ENCODE measurements around the gene EFNB2.

EFNB2 gene

DNA sequence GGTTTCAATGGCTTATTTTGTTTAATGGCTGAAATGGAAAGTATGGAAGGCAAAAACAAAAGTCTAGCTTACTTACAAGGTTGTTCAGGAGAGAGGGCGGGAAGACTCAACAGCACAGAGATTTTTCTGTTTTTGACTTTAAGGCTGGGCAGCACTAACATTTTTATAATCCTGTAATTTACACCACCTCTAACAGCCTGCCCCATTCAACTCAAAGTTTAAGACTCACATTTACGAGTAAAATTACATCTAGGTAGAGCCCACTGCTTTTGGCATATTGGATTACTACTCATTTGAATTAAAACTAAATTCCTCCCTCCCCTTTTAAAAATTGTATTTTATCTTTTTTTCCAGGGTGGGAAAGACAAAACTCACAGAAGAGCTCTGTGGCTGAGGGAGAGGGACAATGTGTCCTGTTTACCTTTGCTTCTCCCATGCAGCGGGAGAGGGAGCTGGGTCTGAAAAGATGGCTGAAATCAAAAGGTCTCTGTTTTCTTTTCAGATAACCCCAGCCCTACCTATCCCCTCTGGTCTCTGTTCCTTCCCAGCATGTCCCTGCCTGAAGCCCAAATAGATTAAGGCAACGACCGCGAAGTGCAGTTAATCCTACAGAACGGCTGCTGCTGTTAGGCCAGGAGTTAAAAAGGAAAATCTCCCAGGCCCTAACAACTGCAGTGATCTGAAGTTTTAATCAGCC, 6.6 kb downstream of the EFNB2 start:
- Histone ChIP-seq H3K27ac (replicated peaks) (no peak overlapping the region), H3K4me3 (replicated peaks; ENCODE audit: insufficient read depth, low read length) (no peak overlapping the region), H3K27me3 (ENCODE audit: insufficient read depth, poor library complexity, severe bottlenecking) (peaks cover 26% of the 10 kb centered on the region)
- TF ChIP-seq SPI1 (IDR thresholded peaks at IDR 0.05; ENCODE audit: borderline replicate concordance, low read depth) (no peak), POLR2AphosphoS5 (IDR thresholded peaks at IDR 0.05; ENCODE audit: low read depth) (no peak), REST (IDR thresholded peaks at IDR 0.05; ENCODE audit: insufficient replicate concordance, low read depth) (no peak), GABPA (IDR thresholded peaks at IDR 0.05; ENCODE audit: low read depth) (no peak), CTCF (IDR thresholded peaks at IDR 0.05; ENCODE audit: insufficient read depth, low read length) (no peak)
- no peak for DNase-seq (ENCODE audit: low read depth in 1 of 2, low spot score in 1 of 2)

- Histone ChIP-seq H3K4me3 (replicated peaks; ENCODE audit: insufficient read depth, low read length) (no peak overlapping the region), H3K27me3 (ENCODE audit: insufficient read depth, poor library complexity, severe bottlenecking) (peaks cover 21% of the 10 kb centered on the region), H3K27ac (replicated peaks) (no peak overlapping the region)
- no peak for TF ChIP-seq GABPA (IDR thresholded peaks at IDR 0.05; ENCODE audit: low read depth)
- TF ChIP-seq REST (IDR thresholded peaks at IDR 0.05; ENCODE audit: insufficient replicate concordance, low read depth) = no peak
- no peak for TF ChIP-seq CTCF (IDR thresholded peaks at IDR 0.05; ENCODE audit: insufficient read depth, low read length)
- TF ChIP-seq POLR2AphosphoS5 (IDR thresholded peaks at IDR 0.05; ENCODE audit: low read depth) = no peak
- no peak for TF ChIP-seq SPI1 (IDR thresholded peaks at IDR 0.05; ENCODE audit: borderline replicate concordance, low read depth)
- no peak for DNase-seq (ENCODE audit: low read depth in 1 of 2, low spot score in 1 of 2)
These were observed 7.6 kb downstream of the EFNB2 start for GRCh38 chr13:106527826-106528225.

GRCh38 chr13:106527445-106527801, 8.0 kb downstream of the EFNB2 start:
- DNase-seq (ENCODE audit: low read depth in 1 of 2, low spot score in 1 of 2) = no peak
- Histone ChIP-seq H3K27me3 (ENCODE audit: insufficient read depth, poor library complexity, severe bottlenecking) (peaks cover 17% of the 10 kb centered on the region), H3K4me3 (replicated peaks; ENCODE audit: insufficient read depth, low read length) (no peak overlapping the region), H3K27ac (replicated peaks) (no peak overlapping the region)
- TF ChIP-seq POLR2AphosphoS5 (IDR thresholded peaks at IDR 0.05; ENCODE audit: low read depth) (no peak), GABPA (IDR thresholded peaks at IDR 0.05; ENCODE audit: low read depth) (no peak), REST (IDR thresholded peaks at IDR 0.05; ENCODE audit: insufficient replicate concordance, low read depth) (no peak), CTCF (IDR thresholded peaks at IDR 0.05; ENCODE audit: insufficient read depth, low read length) (no peak), SPI1 (IDR thresholded peaks at IDR 0.05; ENCODE audit: borderline replicate concordance, low read depth) (no peak)

Data from HL-60 (cell line).